HG02852 (cell line): ENCODE measurements around the gene NRG4.
"Not testable (repeated sequence)": the region's sequence is repeated elsewhere in the genome, so short reads cannot be mapped to it uniquely, and the experiment has no call there.

Source experiments
- ATAC-seq: cut with Tn5 transposase; IDR thresholded peaks from one replicate; pipeline ENCODE4 v1.9.1; 2021; ENCODE audit warnings: mild to moderate bottlenecking, moderate library complexity; ENCODE audit not compliant: unreplicated experiment

NRG4 gene

DNA sequence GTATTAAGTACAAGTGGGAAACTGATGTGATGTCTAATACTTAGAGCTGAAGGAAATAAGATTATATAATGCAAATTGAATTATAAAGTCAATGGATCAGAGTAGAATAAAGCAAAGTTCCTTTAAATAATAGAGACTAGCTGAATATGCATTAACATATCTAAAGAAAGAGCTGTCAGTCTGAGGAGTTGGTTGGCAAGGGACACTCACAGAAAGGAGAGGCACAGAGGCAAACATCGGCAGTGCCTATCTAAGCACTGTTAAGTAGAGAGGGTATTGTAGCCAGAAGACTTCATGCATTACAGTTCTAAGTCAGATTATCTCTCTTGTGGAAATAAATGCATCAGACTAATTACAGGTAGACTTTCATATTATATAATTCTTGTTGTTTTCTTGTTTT lies 16.6 kb downstream of the NRG4 start:
- ATAC-seq, result no peak

DNA sequence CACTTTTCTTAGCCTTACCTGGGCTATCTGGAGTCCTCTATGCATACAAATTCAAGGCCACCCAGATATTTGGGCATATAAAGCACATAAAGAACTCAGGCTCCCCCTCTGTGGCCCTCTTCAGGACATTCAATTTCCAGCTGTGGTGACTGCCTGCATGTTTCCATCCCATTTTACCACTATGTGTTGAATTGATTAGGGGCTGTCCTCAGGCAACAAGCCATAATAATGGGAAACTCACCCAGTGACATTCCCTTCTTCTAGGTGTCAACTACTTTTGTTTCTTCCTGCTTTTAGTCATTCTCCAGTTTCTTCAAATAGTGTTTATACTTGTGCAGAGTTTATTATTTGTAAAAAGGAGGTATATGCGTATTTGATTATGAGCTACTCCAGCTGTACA lies 18.0 kb downstream of the NRG4 start:
- no peak for ATAC-seq

DNA sequence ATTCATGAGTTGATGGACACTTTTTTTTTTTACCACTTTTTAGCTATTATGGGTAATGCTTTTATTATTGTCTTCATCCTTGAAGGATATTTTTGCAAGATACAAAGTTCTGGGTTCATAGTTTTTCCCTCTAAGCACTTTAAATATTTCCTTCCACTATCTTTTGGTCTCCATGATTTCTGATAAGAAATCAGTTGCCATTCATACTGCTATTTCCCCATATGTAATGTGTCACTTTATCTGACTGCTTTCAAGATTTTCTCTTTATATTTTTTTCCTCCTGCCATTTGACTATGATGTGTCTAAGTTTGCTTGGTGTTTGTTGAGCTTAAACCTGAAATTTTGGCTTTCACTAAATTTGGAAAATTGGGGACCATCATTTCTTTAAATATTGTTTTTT lies 19.3 kb downstream of the NRG4 start:
- no peak for ATAC-seq

DNA sequence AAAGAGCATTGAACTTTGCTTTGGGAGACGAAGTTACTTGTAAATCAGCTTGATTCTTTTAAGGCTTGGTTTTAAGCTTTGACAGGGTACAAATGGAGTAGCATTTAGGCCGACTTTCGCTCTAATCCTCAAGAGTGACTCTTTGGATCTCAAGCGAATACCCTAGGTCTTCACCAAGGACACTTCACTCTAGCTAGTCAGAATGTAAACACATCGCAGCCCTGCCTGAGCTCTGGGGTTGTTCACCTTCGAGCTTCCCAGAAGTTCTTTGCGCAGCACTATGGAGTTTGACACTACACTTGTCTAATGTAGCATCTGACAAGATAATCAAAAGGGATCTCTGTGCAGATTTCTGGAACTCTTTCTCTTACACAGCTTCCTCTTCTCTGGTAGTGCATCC lies 22.3 kb downstream of the NRG4 start:
- ATAC-seq, result no peak

DNA sequence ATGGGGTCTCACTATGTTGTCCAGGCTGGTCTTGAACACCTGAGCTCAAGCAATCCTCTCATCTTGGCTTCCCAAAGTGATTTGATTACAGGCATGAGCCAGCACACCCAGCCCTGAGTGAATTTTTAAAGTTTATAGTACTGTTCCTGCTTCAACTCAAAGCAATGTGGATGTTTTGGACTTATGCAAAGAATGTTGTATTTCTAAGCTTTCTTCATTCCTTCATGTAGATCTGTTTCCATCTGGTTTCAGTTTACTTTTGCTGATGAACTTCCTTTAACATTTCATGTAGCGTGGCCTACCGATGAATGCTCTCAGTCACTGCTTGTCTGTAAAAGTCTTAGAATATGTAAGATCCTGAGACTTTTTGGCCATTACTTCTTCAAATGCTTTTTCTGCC lies 23.2 kb downstream of the NRG4 start:
- ATAC-seq, result no peak

DNA sequence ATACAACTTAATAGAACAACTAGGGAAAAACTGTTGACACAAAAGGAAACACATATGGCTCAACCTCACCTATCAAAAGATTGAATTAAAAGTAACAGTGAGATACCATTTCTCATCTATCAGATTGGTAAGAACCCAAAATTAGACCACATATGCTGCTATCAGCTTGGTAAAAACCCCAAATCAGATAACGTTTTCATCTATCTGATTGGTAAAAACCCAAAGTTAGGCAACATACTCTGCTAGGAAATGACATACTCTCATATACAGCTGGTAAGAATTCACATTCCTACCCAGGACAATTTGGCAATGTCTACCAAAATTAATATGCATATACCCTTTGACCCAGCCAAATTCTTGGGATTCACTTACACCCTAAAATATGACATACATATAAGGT lies 26.3 kb downstream of the NRG4 start:
- ATAC-seq, result no peak

DNA sequence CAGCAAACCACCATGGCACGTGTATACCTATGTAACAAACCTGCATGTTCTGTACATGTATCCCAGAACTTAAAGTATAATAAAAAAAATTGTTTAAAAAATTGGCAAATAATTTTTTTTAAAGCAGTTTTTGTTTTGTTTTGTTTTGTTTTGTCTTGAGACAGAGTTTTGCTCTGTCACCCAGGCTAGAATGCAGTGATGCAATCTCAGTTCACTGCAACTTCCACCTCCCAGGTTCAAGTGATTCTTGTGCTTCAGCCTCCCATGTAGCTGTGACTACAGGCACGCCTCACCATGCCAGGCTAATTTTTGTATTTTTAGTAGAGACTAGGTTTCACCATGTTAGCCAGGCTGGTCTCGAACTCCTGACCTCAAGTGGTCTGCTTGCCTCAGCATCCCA lies 27.5 kb downstream of the NRG4 start:
- not testable (repeated sequence) for ATAC-seq

DNA sequence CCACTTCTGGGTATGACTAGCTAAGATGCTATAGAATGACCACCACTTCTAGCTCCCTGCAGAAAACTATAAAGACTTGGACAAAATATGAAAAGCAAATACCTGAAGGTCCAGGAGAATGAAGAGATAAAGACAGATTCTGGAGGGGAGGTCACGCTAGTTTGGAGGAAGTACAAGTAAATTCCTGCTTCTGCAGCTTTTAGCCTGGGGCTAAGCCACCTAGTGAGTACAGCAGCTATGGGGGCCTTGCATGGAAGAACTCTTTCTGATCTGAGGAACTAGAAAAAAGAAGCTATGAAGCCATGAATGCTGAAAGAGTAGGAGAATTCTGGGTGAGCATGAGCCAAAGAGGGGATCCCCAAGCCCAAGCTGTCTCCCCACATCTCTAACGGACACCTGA lies 29.8 kb downstream of the NRG4 start:
- no peak for ATAC-seq

DNA sequence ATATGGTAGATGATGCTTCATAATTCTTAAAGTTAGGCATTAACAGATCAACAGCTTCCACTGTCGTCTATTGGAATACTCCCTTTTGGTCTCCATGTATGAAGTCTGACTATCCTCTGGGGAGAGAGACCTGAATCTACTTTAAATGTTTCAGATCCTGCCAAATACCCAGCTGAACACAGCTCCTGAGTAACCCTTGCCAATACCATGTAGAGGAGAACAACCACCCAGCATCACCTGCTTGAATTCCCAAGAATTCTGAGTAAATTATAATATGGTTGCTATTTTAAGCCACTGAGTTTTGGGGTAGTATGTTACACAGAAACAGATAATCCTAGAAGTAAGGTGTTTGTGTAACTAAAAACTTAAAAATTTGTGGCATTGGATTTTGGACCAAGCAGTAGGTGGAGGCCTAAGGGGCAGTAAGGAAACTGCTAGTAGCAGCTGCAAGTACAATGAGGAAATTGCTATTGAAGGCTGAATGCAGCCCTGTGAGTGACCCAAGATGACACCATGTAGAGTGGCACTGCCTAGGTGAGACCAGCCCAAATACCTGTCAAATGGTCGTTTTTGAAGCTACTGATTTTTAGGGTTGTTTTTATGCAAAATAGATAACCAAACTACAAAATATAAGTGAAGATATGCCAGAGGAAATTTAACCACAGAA lies 30.9 kb downstream of the NRG4 start:
- no peak for ATAC-seq

DNA sequence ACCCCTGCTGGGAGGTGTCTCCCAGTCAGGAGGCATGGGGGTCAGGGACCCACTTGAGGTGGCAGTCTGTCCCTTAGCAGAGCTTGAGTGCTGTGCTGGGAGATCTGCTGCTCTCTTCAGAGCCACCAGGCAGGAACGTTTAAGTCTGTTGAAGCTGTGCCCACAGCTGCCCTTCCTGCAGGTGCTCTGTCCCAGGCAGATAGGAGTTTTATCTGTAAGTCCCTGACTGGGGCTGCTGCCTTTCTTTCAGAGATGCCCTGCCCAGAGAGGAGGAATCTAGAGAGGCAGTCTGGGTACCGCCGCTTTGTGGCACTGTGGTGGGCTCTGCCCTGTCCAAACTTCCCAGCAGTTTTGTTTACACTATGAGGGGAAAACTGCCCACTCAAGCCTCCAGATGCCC lies 35.5 kb downstream of the NRG4 start:
- not testable (repeated sequence) for ATAC-seq

DNA sequence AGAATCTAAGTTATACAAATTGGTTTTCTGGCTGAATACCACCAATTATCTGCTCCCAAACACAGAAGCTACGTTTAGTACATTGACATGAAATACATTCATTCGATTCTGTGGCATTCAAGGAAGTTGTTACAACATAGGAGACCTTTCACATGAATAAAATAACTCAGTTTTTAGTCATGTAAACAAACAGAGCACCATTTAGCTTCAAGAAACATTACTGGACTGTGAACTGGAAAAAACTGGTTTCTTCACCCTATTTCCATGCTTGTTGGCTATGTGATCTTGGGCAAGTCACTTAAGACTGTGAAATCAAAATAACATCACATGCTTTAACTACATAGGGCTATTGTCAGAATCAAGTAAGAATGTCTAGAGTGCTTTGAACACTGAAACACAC lies 46.2 kb downstream of the NRG4 start:
- ATAC-seq, result no peak

DNA sequence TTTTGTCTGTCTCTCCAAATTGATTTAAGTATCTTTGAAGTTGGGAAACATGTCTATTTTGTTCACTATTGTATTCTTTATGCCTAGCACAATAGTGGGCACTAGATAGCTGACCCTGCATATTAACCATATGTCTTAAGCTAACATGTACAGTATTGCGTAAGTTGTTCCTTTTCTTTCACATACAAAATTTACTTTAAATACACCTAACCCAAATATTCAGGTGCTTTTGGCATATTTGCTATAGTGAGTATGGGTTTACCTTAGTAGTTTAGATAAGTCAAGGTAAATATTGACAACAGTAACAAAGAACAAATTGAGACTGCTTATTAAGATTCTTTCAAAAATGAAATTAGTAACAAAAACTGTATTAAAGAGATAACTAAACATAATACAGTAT lies 50.9 kb downstream of the NRG4 start:
- no peak for ATAC-seq

DNA sequence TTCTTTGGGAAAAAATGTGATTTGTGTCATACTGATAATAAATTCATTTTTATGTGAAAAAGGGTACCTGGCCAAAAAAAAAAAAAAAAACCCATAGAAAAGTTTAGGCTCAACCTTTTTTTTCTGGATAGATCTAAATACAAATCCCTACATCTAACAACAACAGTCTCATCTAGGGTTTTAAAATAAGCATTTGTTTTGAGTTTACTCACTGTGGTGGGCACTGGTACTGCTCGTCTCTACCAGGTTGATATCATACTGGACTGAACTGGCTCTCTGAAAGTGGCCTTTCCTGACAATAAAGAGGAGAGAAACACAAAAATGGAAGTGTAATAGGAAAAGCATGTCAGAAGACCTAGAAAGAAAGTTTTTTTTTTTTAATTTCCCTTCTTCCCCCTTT lies 56.5 kb downstream of the NRG4 start:
- ATAC-seq, result no peak

DNA sequence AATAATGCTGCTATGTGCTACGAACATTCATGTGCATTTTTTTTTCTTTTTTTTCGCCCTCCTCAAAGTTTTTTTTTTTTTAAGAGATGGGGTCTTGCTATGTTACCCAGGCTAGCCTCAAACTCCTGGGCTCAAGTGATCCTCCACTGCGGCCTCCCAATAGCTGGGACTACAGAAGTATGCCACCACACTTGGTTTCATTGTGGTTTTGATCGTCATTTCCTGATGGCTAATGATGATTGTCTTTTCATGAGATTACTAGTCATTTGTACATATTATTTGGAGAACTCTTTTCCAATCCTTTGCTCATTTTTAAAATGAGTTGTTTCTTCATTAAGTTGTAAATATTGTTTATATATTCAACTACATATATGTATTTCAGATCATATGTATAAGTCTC lies 59.7 kb downstream of the NRG4 start:
- no peak for ATAC-seq

DNA sequence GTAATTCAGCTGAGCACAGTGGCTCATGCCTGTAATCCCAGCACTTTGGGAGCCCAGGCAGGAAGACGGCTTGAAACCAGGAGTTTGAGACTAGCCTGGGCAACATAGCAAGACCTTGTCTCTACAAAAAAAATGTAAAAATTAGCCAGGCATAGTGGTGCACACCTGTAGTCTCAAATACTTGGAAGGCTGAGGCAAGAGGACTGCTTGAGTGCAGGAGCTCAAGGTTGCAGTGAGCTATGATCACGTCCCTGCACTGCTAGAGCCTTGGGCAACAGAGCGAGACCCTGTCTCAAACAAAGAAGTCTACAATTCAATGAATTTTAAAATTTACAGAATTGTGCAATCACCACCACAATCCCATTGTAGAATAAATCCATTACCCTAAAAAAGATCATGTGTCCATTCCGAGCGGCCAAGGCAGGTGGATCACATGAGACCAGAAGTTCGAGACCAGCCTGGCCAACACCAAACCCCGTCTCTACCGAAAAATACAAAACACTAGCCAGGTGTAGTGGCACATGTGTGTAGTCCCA lies 63.4 kb downstream of the NRG4 start:
- no peak for ATAC-seq

DNA sequence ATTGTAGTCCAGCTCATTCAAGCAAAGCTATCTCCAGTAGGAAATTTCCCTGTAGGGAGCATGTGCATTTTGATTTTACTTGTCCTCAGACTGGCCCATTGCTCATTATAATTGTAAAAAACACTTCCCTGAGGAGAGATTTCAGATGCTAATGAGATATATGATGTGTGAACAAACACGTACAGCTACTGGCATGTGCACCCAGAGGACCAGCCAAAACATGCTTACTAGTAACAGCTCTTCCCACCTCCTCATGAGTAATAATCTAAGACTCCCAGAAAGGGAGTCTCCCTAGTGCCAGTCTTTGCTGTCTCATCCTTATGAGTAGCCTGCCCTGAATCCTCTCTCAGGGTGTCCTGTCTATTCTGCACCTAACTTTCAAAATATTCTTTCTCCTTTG lies 65.1 kb downstream of the NRG4 start:
- ATAC-seq, result no peak

DNA sequence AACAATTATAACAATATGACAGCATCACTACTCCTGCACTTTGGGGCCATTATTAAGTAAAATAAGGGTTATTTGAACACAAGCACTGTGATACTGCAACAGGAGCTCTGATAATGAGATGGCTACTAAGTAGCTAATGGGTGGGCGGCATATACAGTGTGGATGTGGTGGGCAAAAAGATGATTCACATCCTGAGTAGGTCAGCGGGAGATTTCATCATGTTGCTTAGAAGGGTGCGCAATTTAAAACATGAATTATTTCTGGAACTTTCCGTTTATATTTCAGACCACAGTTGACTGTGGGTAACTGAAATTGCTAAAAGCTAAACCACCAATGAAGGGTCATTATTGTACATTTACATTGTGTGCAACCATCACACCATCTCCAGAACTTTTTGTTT lies 66.3 kb downstream of the NRG4 start:
- no peak for ATAC-seq

DNA sequence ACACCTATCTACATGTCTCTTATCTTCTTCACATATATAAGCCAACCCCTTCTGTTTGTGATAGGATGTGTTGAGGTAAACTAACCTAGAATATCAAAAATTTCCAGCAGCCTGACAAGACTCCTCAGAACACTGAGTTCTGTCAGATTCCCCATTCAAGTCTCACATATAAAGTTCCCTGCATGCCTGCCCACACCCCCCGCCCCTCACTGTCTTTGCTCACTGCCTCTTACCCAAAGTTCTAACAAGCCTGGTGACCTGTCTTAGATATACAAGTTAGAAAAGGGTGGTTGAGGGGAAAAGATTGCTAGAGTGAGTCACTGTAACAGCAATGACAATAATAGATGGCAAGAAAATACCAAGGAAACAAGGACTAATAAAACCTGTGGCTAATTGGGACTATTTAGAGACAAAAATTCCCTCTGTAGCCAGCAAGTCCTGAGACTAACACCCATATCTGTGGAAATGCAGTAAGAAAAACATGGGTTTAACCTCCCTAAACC lies 68.5 kb downstream of the NRG4 start:
- no peak for ATAC-seq

DNA sequence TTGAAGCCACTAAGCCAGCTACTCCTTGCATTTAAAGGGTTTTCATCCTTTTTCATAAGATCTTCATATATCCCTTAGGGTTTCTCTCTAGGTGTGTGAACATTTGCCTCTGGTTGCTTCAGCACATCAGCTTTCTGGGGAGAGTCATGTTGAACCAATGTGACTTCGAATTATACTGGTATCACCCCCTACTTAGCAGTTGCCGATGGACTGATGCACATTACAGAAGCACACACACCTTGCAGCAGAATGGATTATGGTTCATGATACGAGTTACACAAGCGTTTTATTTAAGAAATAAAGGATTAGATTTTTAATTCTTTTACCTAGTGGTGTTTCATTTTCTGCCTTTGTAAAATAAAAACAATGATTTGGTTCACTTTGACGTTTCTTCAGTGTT lies 69.0 kb downstream of the NRG4 start:
- no peak for ATAC-seq

DNA sequence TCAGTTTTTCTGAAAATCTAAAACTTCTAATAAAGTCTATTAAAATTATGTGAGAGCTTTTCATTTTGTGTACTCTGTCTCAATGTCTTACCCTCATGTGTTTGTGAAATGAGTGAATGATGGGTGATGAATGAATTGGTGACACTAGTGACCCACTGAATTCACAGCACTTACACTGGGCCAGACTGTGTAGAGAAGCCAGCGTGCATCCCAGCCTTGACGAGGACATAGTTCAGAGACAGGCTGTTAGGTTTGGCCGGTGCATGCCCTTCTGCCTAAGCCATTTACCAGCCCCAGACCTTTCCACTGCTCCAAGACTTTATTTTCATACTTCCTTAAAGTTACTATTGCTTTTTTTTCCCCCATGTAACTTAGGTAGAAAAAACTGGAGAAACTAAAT lies 69.8 kb downstream of the NRG4 start:
- no peak for ATAC-seq

DNA sequence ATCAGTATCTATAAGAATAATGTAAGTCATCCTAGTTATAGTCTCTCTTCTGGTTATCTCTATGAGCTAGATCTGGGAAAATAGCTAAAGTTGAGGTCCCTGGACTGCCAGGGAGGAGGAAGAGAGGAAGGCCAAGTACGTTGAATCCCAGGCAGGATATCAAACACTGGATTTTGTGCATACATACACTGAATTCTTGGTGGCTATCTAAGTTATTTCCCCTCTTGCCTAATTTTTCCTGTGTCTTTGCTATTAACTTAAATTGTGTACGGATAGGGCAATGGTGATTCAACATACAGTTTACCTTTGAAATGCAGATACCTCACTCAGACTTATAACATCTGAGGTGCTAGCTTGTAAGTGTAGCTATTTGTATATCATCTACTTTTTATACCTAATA lies 81.4 kb downstream of the NRG4 start:
- ATAC-seq, result no peak

DNA sequence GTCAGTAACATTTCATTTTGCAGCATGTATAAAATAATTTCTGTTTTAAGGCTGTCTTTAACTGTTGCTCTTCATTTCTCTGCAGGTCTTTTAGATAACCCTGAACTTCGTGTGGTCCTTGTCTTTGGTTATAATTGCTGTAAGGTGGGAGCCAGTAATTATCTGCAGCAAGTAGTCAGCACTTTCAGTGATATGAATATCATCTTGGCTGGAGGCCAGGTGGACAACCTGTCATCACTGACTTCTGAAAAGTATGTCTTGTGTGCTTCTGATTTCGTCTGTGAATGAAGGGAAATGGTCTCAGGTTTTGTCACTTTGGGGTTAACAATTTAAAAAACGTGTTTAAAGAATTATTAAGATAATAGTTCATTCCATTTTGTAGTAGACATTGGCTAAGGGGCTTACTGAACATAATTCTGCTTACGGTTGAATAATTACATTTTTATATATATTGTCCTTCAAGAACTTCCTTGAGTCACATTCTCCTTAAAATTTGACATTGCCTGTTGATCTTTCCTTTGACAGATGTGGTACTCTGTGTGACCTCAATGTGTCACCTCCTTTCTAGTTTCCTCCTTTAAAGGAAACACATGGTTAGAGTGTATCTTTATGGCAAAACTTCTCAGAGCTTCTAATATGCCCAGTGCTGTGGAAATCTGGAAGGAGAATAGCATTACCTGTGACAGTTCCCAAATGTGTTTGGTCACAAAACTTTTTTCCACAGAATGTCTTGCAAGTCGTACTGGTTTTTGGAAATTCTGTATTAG lies 82.2 kb downstream of the NRG4 start:
- ATAC-seq, result no peak
